ENCODE results near the gene EXOC3L1.

GRCh38 chr16:67191995-67192681 lies 2.2 kb upstream of the EXOC3L1 start, which contains the start of gene E2F4:
- TF ChIP-seq, protein P1, sequence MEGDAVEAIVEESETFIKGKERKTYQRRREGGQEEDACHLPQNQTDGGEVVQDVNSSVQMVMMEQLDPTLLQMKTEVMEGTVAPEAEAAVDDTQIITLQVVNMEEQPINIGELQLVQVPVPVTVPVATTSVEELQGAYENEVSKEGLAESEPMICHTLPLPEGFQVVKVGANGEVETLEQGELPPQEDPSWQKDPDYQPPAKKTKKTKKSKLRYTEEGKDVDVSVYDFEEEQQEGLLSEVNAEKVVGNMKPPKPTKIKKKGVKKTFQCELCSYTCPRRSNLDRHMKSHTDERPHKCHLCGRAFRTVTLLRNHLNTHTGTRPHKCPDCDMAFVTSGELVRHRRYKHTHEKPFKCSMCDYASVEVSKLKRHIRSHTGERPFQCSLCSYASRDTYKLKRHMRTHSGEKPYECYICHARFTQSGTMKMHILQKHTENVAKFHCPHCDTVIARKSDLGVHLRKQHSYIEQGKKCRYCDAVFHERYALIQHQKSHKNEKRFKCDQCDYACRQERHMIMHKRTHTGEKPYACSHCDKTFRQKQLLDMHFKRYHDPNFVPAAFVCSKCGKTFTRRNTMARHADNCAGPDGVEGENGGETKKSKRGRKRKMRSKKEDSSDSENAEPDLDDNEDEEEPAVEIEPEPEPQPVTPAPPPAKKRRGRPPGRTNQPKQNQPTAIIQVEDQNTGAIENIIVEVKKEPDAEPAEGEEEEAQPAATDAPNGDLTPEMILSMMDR (IDR thresholded peaks at IDR 0.05) = peak in 2 of 4 experiments; percentile 26 to 39
- peak; percentile 29 to 73 for TF ChIP-seq POLR2A (IDR thresholded peaks at IDR 0.05)
